HEK293 (cell line): Measurements from ENCODE around the gene NLGN4X.

Experiments
- CTCF ChIA-PET: fragments of 350-600 bp; formaldehyde crosslinking; extraction: SDS; loops from one replicate; lab custom pipeline; 2021; ENCODE audit warnings: antibody characterized with exemption; lab: Yijun Ruan, JAX
- POLR2A ChIA-PET: fragments of 300-600 bp; formaldehyde crosslinking; extraction: SDS; loops from one replicate; lab custom pipeline; 2020; ENCODE audit warnings: antibody characterized with exemption, inconsistent platforms; lab: Yijun Ruan, JAX
- H3K27ac ChIP-seq: fragments of 200-500 bp; sonication (Bioruptor generic); 2 replicates; pipeline ENCODE4 v1.5.1; 2014; ENCODE audit warnings: low read depth, low read length, control low read depth, inconsistent platforms; ENCODE audit errors: extremely low read depth
- H3K36me3 ChIP-seq, 2 experiments: fragments of 200-500 bp in 1 of 2; sonication (Bioruptor generic) in 1 of 2; 1 replicate in 1 of 2; 2 replicates in 1 of 2; pipeline ENCODE4 v1.5.1; 2014 to 2017; ENCODE audit warnings: inconsistent platforms in 2 of 2, low read length in 2 of 2; ENCODE audit not compliant: control insufficient read depth in 2 of 2, insufficient read depth in 1 of 2
- H3K4me1 ChIP-seq: fragments of 200-500 bp; sonication (Bioruptor generic); 2 replicates; pipeline ENCODE4 v1.5.1; 2014; ENCODE audit warnings: mild to moderate bottlenecking, low read length, inconsistent platforms; ENCODE audit not compliant: control insufficient read depth, insufficient read depth
- H3K4me3 ChIP-seq: 2 replicates; pipeline ENCODE4 v1.5.1; 2011; ENCODE audit warnings: low read depth, mild to moderate bottlenecking, control low read depth, low read length, moderate library complexity
- H3K9me3 ChIP-seq: fragments of 200-500 bp; sonication (Bioruptor generic); 2 replicates; pipeline ENCODE4 v1.5.1; 2014; ENCODE audit warnings: low read depth, low read length, inconsistent platforms; ENCODE audit not compliant: control insufficient read depth, insufficient read depth
- HIC1 ChIP-seq: fragments of 450-650 bp; formaldehyde crosslinking; IDR thresholded peaks from 2 replicates; pipeline ENCODE4 v1.5.1; 2016; ENCODE audit warnings: missing biosample characterization, missing genetic modification characterization
- KLF16 ChIP-seq: fragments of 450-650 bp; formaldehyde crosslinking; IDR thresholded peaks from 2 replicates; pipeline ENCODE4 v1.5.1; 2017; ENCODE audit warnings: missing biosample characterization, missing genetic modification characterization
- KLF7 ChIP-seq: fragments of 450-650 bp; formaldehyde crosslinking; IDR thresholded peaks from 2 replicates; pipeline ENCODE4 v1.5.1; 2016; ENCODE audit warnings: missing biosample characterization, missing genetic modification characterization, borderline replicate concordance
- KLF9 ChIP-seq: fragments of 450-650 bp; formaldehyde crosslinking; IDR thresholded peaks from 2 replicates; pipeline ENCODE4 v1.5.1; 2016; ENCODE audit warnings: missing biosample characterization, missing genetic modification characterization, low read depth
- OVOL3 ChIP-seq: fragments of 450-650 bp; formaldehyde crosslinking; IDR thresholded peaks from 2 replicates; pipeline ENCODE4 v1.5.1; 2016; ENCODE audit warnings: missing biosample characterization, missing genetic modification characterization
- PATZ1 ChIP-seq: fragments of 450-650 bp; formaldehyde crosslinking; IDR thresholded peaks from 2 replicates; pipeline ENCODE4 v1.5.1; 2016; ENCODE audit warnings: missing biosample characterization, missing genetic modification characterization
- RBAK ChIP-seq: fragments of 450-650 bp; formaldehyde crosslinking; IDR thresholded peaks from 2 replicates; pipeline ENCODE4 v1.5.1; 2016; ENCODE audit warnings: missing biosample characterization, missing genetic modification characterization
- SCRT1 ChIP-seq: fragments of 450-650 bp; formaldehyde crosslinking; IDR thresholded peaks from 2 replicates; pipeline ENCODE4 v1.5.1; 2016; ENCODE audit warnings: missing biosample characterization, missing genetic modification characterization, borderline replicate concordance
- TSHZ1 ChIP-seq: fragments of 450-650 bp; formaldehyde crosslinking; IDR thresholded peaks from 2 replicates; pipeline ENCODE4 v1.5.1; 2016; ENCODE audit warnings: missing biosample characterization, missing genetic modification characterization, borderline replicate concordance
- ZBTB48 ChIP-seq: fragments of 450-650 bp; formaldehyde crosslinking; IDR thresholded peaks from 2 replicates; pipeline ENCODE4 v1.5.1; 2016; ENCODE audit warnings: missing biosample characterization, missing genetic modification characterization
- ZFP37 ChIP-seq: fragments of 450-650 bp; formaldehyde crosslinking; IDR thresholded peaks from 2 replicates; pipeline ENCODE4 v1.5.1; 2016; ENCODE audit warnings: missing biosample characterization, missing genetic modification characterization
- ZFP69B ChIP-seq: fragments of 450-650 bp; formaldehyde crosslinking; IDR thresholded peaks from 2 replicates; pipeline ENCODE4 v1.5.1; 2016; ENCODE audit warnings: missing biosample characterization, missing genetic modification characterization
- ZNF133 ChIP-seq: fragments of 450-650 bp; formaldehyde crosslinking; IDR thresholded peaks from 2 replicates; pipeline ENCODE4 v1.5.1; 2016; ENCODE audit warnings: missing biosample characterization, missing genetic modification characterization
- ZNF2 ChIP-seq: fragments of 450-650 bp; formaldehyde crosslinking; IDR thresholded peaks from 2 replicates; pipeline ENCODE4 v1.5.1; 2016; ENCODE audit warnings: missing biosample characterization, missing genetic modification characterization
- ZNF248 ChIP-seq: fragments of 450-650 bp; formaldehyde crosslinking; IDR thresholded peaks from 2 replicates; pipeline ENCODE4 v1.5.1; 2017; ENCODE audit warnings: missing biosample characterization, missing genetic modification characterization
- ZNF341 ChIP-seq: fragments of 450-650 bp; formaldehyde crosslinking; IDR thresholded peaks from 2 replicates; pipeline ENCODE4; 2016; ENCODE audit warnings: low read depth, missing biosample characterization, missing genetic modification characterization
- ZNF398 ChIP-seq: fragments of 450-650 bp; formaldehyde crosslinking; IDR thresholded peaks from 2 replicates; pipeline ENCODE4 v1.5.1; 2017; ENCODE audit warnings: missing biosample characterization, missing genetic modification characterization
- ZNF501 ChIP-seq: fragments of 450-650 bp; formaldehyde crosslinking; IDR thresholded peaks from 2 replicates; pipeline ENCODE4 v1.5.1; 2016; ENCODE audit warnings: missing biosample characterization, missing genetic modification characterization
- ZNF529 ChIP-seq: fragments of 450-650 bp; formaldehyde crosslinking; IDR thresholded peaks from 2 replicates; pipeline ENCODE4 v1.5.1; 2017; ENCODE audit warnings: missing genetic modification characterization, missing biosample characterization; ENCODE audit not compliant: insufficient replicate concordance
- ZNF707 ChIP-seq: fragments of 450-650 bp; formaldehyde crosslinking; IDR thresholded peaks from 2 replicates; pipeline ENCODE4 v1.5.1; 2016; ENCODE audit warnings: missing biosample characterization, missing genetic modification characterization
- TF ChIP-seq, protein P1 (sequence below): fragments of 450-650 bp; formaldehyde crosslinking; IDR thresholded peaks from 2 replicates; pipeline ENCODE4 v1.5.1; 2016; ENCODE audit warnings: missing biosample characterization, missing genetic modification characterization
- TF ChIP-seq, protein P2 (sequence below): IDR thresholded peaks from 2 replicates; pipeline ENCODE4 v1.6.1; 2011; ENCODE audit warnings: mild to moderate bottlenecking, low read depth, low read length, borderline replicate concordance
- TF ChIP-seq, protein P3 (sequence below): fragments of 450-650 bp; formaldehyde crosslinking; IDR thresholded peaks from 2 replicates; pipeline ENCODE4 v1.5.1; 2016; ENCODE audit warnings: missing biosample characterization, missing genetic modification characterization, low read depth

NLGN4X gene

DNA sequence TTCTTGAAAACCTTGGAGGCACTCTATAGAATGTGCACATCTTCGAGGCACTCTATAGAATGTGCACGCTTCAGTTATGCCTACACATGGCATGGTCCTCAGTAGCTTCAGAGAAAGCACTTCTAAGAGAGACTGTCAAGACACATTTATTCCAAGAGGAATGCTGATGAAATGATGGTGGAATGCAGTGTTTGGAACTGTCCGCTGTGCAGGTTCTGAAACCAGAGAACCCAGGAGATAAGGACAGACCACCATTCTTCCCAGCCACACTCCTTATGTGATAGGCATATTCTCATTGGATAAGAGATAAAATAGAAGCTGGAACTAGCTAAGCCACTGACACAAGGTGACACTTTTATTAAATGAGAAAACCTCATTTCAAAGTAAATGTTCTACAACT, 263.3 kb downstream of the NLGN4X start:
- Histone ChIP-seq H3K9me3 (no peaks in the 10 kb centered on the region), H3K4me3 (no peak overlapping the region), H3K27ac (no peak overlapping the region), H3K36me3 (no peaks in the 10 kb centered on the region), H3K4me1 (no peaks in the 10 kb centered on the region)
- ChIA-PET POLR2A (no interaction called here), CTCF (no interaction called here)
- no peak for TF ChIP-seq ZNF398 (tag by site-specific recombination)
- no peak for TF ChIP-seq TSHZ1 (tag by site-specific recombination)
- TF ChIP-seq ZFP69B (tag by site-specific recombination): no peak
- no peak for TF ChIP-seq ZNF2 (tag by site-specific recombination)
- TF ChIP-seq RBAK (tag by site-specific recombination): no peak
- TF ChIP-seq ZNF248: no peak
- no peak for TF ChIP-seq ZNF341
- TF ChIP-seq, protein P1, sequence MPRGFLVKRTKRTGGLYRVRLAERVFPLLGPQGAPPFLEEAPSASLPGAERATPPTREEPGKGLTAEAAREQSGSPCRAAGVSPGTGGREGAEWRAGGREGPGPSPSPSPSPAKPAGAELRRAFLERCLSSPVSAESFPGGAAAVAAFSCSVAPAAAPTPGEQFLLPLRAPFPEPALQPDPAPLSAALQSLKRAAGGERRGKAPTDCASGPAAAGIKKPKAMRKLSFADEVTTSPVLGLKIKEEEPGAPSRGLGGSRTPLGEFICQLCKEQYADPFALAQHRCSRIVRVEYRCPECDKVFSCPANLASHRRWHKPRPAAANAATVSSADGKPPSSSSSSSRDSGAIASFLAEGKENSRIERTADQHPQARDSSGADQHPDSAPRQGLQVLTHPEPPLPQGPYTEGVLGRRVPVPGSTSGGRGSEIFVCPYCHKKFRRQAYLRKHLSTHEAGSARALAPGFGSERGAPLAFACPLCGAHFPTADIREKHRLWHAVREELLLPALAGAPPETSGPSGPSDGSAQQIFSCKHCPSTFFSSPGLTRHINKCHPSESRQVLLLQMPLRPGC (tag by site-specific recombination): no peak
- TF ChIP-seq SCRT1 (tag by site-specific recombination): no peak
- no peak for TF ChIP-seq KLF16 (tag by site-specific recombination)
- TF ChIP-seq KLF9 (tag by site-specific recombination): no peak
- TF ChIP-seq OVOL3: no peak
- no peak for TF ChIP-seq PATZ1 (tag by site-specific recombination)
- TF ChIP-seq HIC1: no peak

- Histone ChIP-seq H3K36me3 (no peaks in the 10 kb centered on the region), H3K27ac (no peak overlapping the region), H3K4me1 (no peaks in the 10 kb centered on the region), H3K4me3 (no peak overlapping the region), H3K9me3 (no peaks in the 10 kb centered on the region)
- POLR2A ChIA-PET: no interaction called here
- CTCF ChIA-PET: no interaction called here
- TF ChIP-seq, protein P2, sequence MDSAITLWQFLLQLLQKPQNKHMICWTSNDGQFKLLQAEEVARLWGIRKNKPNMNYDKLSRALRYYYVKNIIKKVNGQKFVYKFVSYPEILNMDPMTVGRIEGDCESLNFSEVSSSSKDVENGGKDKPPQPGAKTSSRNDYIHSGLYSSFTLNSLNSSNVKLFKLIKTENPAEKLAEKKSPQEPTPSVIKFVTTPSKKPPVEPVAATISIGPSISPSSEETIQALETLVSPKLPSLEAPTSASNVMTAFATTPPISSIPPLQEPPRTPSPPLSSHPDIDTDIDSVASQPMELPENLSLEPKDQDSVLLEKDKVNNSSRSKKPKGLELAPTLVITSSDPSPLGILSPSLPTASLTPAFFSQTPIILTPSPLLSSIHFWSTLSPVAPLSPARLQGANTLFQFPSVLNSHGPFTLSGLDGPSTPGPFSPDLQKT: no peak
- TF ChIP-seq ZFP37 (tag by site-specific recombination) (no peak), ZNF707 (tag by site-specific recombination) (no peak), ZNF501 (no peak), KLF7 (tag by site-specific recombination) (no peak), ZBTB48 (tag by site-specific recombination) (no peak), ZNF133 (tag by site-specific recombination) (no peak), ZNF529 (tag by site-specific recombination) (no peak)
- TF ChIP-seq, protein P3, sequence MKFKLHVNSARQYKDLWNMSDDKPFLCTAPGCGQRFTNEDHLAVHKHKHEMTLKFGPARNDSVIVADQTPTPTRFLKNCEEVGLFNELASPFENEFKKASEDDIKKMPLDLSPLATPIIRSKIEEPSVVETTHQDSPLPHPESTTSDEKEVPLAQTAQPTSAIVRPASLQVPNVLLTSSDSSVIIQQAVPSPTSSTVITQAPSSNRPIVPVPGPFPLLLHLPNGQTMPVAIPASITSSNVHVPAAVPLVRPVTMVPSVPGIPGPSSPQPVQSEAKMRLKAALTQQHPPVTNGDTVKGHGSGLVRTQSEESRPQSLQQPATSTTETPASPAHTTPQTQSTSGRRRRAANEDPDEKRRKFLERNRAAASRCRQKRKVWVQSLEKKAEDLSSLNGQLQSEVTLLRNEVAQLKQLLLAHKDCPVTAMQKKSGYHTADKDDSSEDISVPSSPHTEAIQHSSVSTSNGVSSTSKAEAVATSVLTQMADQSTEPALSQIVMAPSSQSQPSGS (tag by site-specific recombination): no peak
Measured at GRCh38 chrX:5959286-5959685, 269.4 kb downstream of the NLGN4X start.
